Mesendoderm (in vitro differentiated cells): ENCODE data around the gene CEP72.

Experiments used
- DNase-seq: peaks from one replicate; pipeline ENCODE4 v3.0.0; 2013
- H2AK5ac ChIP-seq: 2 replicates; pipeline ENCODE4 v1.6.1; 2013; ENCODE audit warnings: low read length, inconsistent platforms
- H2BK120ac ChIP-seq: 2 replicates; pipeline ENCODE4 v1.6.1; 2013; ENCODE audit warnings: low read depth, mild to moderate bottlenecking, low read length, moderate library complexity, mixed read lengths
- H2BK15ac ChIP-seq: replicated peaks from 2 replicates; pipeline ENCODE4 v1.6.1; 2013; ENCODE audit warnings: low read depth, mild to moderate bottlenecking, moderate library complexity
- H2BK5ac ChIP-seq: 2 replicates; pipeline ENCODE4 v1.6.1; 2013; ENCODE audit warnings: low read length, inconsistent platforms
- H3K18ac ChIP-seq: 2 replicates; pipeline ENCODE4 v1.6.1; 2013; ENCODE audit warnings: mild to moderate bottlenecking, low read length, mixed read lengths
- H3K23ac ChIP-seq: one replicate; pipeline ENCODE4 v1.6.1; 2013; ENCODE audit warnings: low read length
- H3K27ac ChIP-seq: 2 replicates; pipeline ENCODE4 v1.5.1; 2013; ENCODE audit warnings: low read depth, mild to moderate bottlenecking, inconsistent platforms, low read length, moderate library complexity
- H3K27me3 ChIP-seq: 2 replicates; pipeline ENCODE4 v1.6.1; 2013; ENCODE audit warnings: low read length, control low read depth, mild to moderate bottlenecking, inconsistent platforms; ENCODE audit not compliant: insufficient read depth, poor library complexity
- H3K36me3 ChIP-seq: 2 replicates; pipeline ENCODE4 v1.6.1; 2013; ENCODE audit warnings: low read length, inconsistent platforms; ENCODE audit not compliant: control insufficient read depth, insufficient read depth
- H3K4ac ChIP-seq: one replicate; pipeline ENCODE4 v1.6.1; 2013; ENCODE audit warnings: low read depth, mild to moderate bottlenecking, low read length, moderate library complexity
- H3K4me1 ChIP-seq: 2 replicates; pipeline ENCODE4 v1.6.1; 2013; ENCODE audit warnings: low read depth, low read length, inconsistent platforms; ENCODE audit not compliant: control insufficient read depth
- H3K4me2 ChIP-seq: 2 replicates; pipeline ENCODE4 v1.6.1; 2013; ENCODE audit warnings: low read length
- H3K4me3 ChIP-seq: 2 replicates; pipeline ENCODE4 v1.5.1; 2013; ENCODE audit warnings: mild to moderate bottlenecking, low read length
- H3K56ac ChIP-seq: one replicate; pipeline ENCODE4 v1.6.1; 2013; ENCODE audit warnings: low read length
- H3K79me1 ChIP-seq: 2 replicates; pipeline ENCODE4 v1.6.1; 2013; ENCODE audit warnings: low read length, inconsistent platforms
- H3K79me2 ChIP-seq: 2 replicates; pipeline ENCODE4 v1.6.1; 2013; ENCODE audit warnings: mild to moderate bottlenecking, low read length; ENCODE audit not compliant: control insufficient read depth, insufficient read depth
- H3K9ac ChIP-seq: 2 replicates; pipeline ENCODE4 v1.6.1; 2013; ENCODE audit warnings: low read length, inconsistent platforms
- H4K5ac ChIP-seq: one replicate; pipeline ENCODE4 v1.6.1; 2013; ENCODE audit warnings: low read length
- H4K8ac ChIP-seq: one replicate; pipeline ENCODE4 v1.6.1; 2013; ENCODE audit warnings: low read depth, mild to moderate bottlenecking, control low read depth, low read length, moderate library complexity
- WGBS: extraction: QIAGEN DNeasy Blood & Tissue Kit; methylation state at CpG from one replicate; pipeline ENCODE4 v1.1.7; 2013; ENCODE audit warnings: low lambda C conversion rate, missing lambda C conversion rate; ENCODE audit not compliant: insufficient coverage; ENCODE audit errors: extremely low coverage; 5-methylcytosine and 5-hydroxymethylcytosine counted together

Gene CEP72

DNA sequence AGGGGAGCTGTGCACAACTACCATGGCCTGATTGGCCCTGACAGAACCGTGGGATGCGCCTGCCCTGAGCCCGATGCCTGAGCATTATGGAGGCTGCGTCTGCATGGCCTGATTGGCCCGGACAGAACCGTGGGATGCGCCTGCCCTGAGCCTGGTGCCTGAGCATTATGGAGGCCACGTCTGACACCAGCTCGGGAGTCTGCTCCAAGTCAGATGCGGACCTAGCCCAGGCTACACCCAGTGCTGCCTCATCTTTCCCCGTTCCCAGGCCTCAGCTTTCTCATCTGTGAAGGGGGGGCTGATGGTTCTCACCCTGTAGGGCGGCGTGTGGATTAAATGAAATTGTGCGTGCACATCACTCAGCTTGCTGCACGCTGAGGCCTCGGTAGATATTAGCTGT lies 7.3 kb downstream of the CEP72 start:
- H3K4ac ChIP-seq, result no peak overlapping the region
- no peak overlapping the region for H3K18ac ChIP-seq
- H3K9ac ChIP-seq, result no peak overlapping the region
- no peak overlapping the region for H2BK15ac ChIP-seq
- no peaks in the 10 kb centered on the region for H3K27me3 ChIP-seq
- H3K79me2 ChIP-seq, result peaks cover 14% of the 10 kb centered on the region
- WGBS, result no CpG with 5 or more reads among the region's 16 CpGs
- no peak overlapping the region for H3K4me2 ChIP-seq
- H3K4me1 ChIP-seq, result no peaks in the 10 kb centered on the region
- H4K5ac ChIP-seq, result no peak overlapping the region
- no peak overlapping the region for H3K56ac ChIP-seq
- H2AK5ac ChIP-seq, result no peak overlapping the region
- peaks cover 6% of the 10 kb centered on the region for H3K79me1 ChIP-seq
- no peak overlapping the region for H3K4me3 ChIP-seq
- H2BK120ac ChIP-seq, result no peak overlapping the region
- H2BK5ac ChIP-seq, result no peak overlapping the region
- no peak overlapping the region for H4K8ac ChIP-seq
- H3K36me3 ChIP-seq, result peaks cover 12% of the 10 kb centered on the region
- DNase-seq, result no peak
- no peak overlapping the region for H3K27ac ChIP-seq
- H3K23ac ChIP-seq, result no peak overlapping the region

DNA sequence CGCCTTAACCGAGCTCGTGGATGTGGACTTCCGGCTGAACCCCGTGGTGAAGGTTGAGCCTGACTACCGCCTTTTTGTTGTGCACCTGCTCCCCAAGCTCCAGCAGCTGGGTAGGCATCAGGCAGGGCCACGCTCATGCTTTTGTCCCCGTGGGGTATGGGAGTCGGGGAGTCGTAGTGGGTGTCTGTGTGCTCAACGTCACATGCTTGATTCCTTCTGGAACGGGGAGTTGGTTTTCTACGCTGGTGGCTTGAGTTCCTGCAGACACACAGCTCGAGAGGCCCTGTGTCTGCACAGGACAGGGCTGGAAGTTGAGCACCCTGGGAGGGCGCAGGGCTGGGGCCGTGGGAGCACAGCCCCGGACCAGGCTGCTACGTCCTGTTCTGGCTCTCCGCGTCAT lies 8.0 kb downstream of the CEP72 start:
- WGBS, result no CpG with 5 or more reads among the region's 20 CpGs
- Histone ChIP-seq H3K56ac (no peak overlapping the region), H4K5ac (no peak overlapping the region), H2BK5ac (no peak overlapping the region), H3K36me3 (peaks cover 15% of the 10 kb centered on the region), H2BK120ac (no peak overlapping the region), H3K27me3 (no peaks in the 10 kb centered on the region), H3K23ac (no peak overlapping the region), H3K79me1 (peaks cover 6% of the 10 kb centered on the region), H4K8ac (no peak overlapping the region), H3K27ac (no peak overlapping the region), H3K4me3 (no peak overlapping the region), H3K4me2 (no peak overlapping the region), H3K79me2 (peaks cover 9% of the 10 kb centered on the region), H3K4me1 (no peaks in the 10 kb centered on the region), H3K9ac (no peak overlapping the region), H2BK15ac (no peak overlapping the region), H3K18ac (no peak overlapping the region), H3K4ac (no peak overlapping the region), H2AK5ac (no peak overlapping the region)
- no peak for DNase-seq

DNA sequence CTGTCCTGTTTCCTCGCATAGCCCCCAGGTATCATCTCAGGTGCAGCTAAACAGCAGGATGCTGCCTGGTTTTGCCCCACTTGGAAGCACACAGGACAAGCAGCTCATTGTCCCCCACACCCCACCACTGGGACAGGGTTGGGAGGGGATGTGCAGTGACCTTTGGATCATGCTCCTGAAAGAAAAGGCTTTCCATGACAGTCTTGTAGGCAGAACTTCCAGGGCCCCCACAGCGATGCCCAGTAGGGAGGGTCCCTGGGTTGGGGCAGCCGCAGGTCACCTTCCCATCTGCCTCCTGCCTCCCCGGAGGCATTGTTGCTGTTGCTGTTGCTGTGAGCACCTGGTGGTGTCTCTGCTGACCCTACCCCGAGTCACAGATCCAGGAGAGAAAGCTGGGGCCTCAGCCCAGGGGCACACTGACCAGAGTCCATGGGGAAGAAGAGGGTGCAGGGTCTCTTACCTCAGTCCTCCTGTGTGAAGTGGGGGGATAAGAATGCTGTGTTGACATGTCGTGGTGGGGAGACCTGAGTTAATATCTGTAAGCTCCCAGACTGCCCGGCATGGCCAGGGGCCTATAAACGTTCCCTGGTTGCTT lies 8.5 kb downstream of the CEP72 start:
- H3K4me2 ChIP-seq, result no peak overlapping the region
- H3K4me1 ChIP-seq, result no peaks in the 10 kb centered on the region
- no peak overlapping the region for H2BK15ac ChIP-seq
- H3K36me3 ChIP-seq, result peaks cover 17% of the 10 kb centered on the region
- no CpG with 5 or more reads among the region's 8 CpGs for WGBS
- H3K27me3 ChIP-seq, result no peaks in the 10 kb centered on the region
- no peak overlapping the region for H4K5ac ChIP-seq
- H3K18ac ChIP-seq, result no peak overlapping the region
- H2BK5ac ChIP-seq, result no peak overlapping the region
- H2AK5ac ChIP-seq, result no peak overlapping the region
- H4K8ac ChIP-seq, result no peak overlapping the region
- peaks cover 6% of the 10 kb centered on the region for H3K79me1 ChIP-seq
- H3K23ac ChIP-seq, result no peak overlapping the region
- H3K27ac ChIP-seq, result no peak overlapping the region
- no peak overlapping the region for H3K4me3 ChIP-seq
- peaks cover 7% of the 10 kb centered on the region for H3K79me2 ChIP-seq
- H3K56ac ChIP-seq, result no peak overlapping the region
- H2BK120ac ChIP-seq, result no peak overlapping the region
- H3K9ac ChIP-seq, result no peak overlapping the region
- DNase-seq, result no peak
- H3K4ac ChIP-seq, result no peak overlapping the region

DNA sequence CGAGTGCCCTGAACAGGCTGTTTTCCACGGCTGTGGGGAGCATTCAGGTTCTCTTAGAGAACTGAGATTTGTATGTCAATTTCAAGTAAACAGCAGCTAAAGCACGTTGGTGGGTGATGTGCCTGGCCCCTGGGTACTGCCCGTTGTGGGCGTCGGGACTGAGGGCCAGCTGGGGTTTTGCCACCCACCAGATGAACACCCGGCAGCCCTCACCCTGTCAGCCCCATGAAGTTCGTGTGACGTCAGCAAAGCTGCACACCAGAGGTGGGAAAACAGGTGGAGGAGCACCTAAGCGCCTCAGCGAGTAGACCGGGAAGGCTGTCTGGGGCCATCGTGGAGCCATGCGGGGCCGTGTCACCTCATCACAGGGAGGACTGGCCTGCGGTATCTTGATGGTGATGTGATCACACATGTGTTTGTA lies 9.2 kb downstream of the CEP72 start:
- H2BK5ac ChIP-seq, result no peak overlapping the region
- no peak overlapping the region for H3K27ac ChIP-seq
- no peak overlapping the region for H3K4me2 ChIP-seq
- H3K56ac ChIP-seq, result no peak overlapping the region
- H3K4me3 ChIP-seq, result no peak overlapping the region
- H2BK120ac ChIP-seq, result no peak overlapping the region
- no peak overlapping the region for H3K23ac ChIP-seq
- H3K4me1 ChIP-seq, result no peaks in the 10 kb centered on the region
- no peaks in the 10 kb centered on the region for H3K27me3 ChIP-seq
- peaks cover 5% of the 10 kb centered on the region for H3K79me2 ChIP-seq
- no peak overlapping the region for H3K4ac ChIP-seq
- H3K9ac ChIP-seq, result no peak overlapping the region
- peaks cover 5% of the 10 kb centered on the region for H3K79me1 ChIP-seq
- H2AK5ac ChIP-seq, result no peak overlapping the region
- no peak overlapping the region for H4K5ac ChIP-seq
- WGBS, result no CpG with 5 or more reads among the region's 16 CpGs
- no peak for DNase-seq
- no peak overlapping the region for H2BK15ac ChIP-seq
- no peak overlapping the region for H4K8ac ChIP-seq
- no peak overlapping the region for H3K18ac ChIP-seq
- peaks cover 17% of the 10 kb centered on the region for H3K36me3 ChIP-seq

DNA sequence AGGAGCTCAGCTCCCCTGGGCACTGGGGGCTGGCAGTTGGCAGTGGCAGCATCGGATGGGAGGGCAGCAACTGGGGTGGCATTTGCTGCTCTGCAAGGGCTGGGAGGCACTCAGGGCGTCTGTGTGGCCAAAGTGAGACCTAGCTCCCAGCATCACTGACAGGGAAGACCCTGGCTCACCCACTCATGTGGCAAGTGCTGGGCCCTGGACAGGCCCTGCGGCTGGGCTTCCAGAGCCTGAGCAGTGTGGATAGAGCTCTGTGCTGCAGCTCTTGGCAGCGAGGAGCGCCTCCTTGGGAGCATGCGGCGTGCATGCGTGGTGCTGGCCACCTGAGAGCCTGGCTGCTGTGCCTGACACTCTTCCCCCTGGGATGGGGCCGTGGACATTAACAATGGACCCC lies 10.2 kb downstream of the CEP72 start:
- Histone ChIP-seq H4K5ac (no peak overlapping the region), H3K18ac (no peak overlapping the region), H2BK120ac (no peak overlapping the region), H3K4ac (no peak overlapping the region), H3K56ac (no peak overlapping the region), H2AK5ac (no peak overlapping the region), H3K4me2 (no peak overlapping the region), H3K27ac (no peak overlapping the region), H3K36me3 (peaks cover 17% of the 10 kb centered on the region), H3K4me3 (no peak overlapping the region), H3K4me1 (no peaks in the 10 kb centered on the region), H2BK15ac (no peak overlapping the region), H3K23ac (no peak overlapping the region), H3K79me1 (peaks cover 1% of the 10 kb centered on the region), H3K27me3 (no peaks in the 10 kb centered on the region), H3K9ac (no peak overlapping the region), H2BK5ac (no peak overlapping the region), H3K79me2 (no peaks in the 10 kb centered on the region), H4K8ac (no peak overlapping the region)
- no peak for DNase-seq
- WGBS, result no CpG with 5 or more reads among the region's 9 CpGs

DNA sequence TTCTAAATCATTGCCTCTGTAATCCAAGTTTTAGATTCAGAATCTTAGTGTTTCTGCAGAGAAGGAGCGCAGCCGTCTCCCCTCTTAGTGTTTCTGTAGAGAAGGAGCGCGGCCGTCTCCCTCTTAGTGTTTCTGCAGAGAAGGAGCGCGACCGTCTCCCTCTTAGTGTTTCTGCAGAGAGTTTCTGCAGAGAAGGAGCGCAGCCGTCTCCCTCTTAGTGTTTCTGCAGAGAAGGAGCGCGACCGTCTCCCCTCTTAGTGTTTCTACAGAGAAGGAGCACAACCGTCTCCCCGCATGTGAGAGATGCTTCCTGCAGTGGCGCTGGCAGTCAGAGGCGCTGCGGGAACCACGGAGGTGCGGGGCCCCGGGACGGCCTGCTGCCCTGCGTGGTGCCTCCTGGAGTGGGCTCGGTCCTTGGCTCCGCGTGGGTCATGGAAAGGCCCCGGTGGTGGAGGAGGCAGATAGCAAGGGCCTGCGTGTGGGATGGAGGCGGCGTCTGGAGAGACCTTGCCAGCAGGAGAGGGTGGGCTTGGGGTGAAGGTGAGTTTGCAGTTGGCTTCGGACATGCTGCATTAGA lies 10.9 kb downstream of the CEP72 start:
- DNase-seq, result no peak
- no peaks in the 10 kb centered on the region for H3K27me3 ChIP-seq

More for the DNA sequence above, 10.9 kb downstream of the CEP72 start:
- Histone ChIP-seq H3K4me3 (no peak overlapping the region), H3K79me1 (no peaks in the 10 kb centered on the region), H2BK5ac (no peak overlapping the region), H3K56ac (no peak overlapping the region), H3K36me3 (peaks cover 17% of the 10 kb centered on the region), H2BK120ac (no peak overlapping the region), H3K4me1 (no peaks in the 10 kb centered on the region), H2AK5ac (no peak overlapping the region), H4K8ac (no peak overlapping the region), H3K79me2 (no peaks in the 10 kb centered on the region), H3K4ac (no peak overlapping the region), H3K9ac (no peak overlapping the region), H3K23ac (no peak overlapping the region), H3K18ac (no peak overlapping the region), H3K4me2 (no peak overlapping the region), H4K5ac (no peak overlapping the region), H3K27ac (no peak overlapping the region), H2BK15ac (no peak overlapping the region)
- WGBS, result no CpG with 5 or more reads among the region's 31 CpGs
